Vagina (tissue), 2 donors: ENCODE measurements around the gene MORN5.

ENCODE experiments used
- POLR2A ChIP-seq, 2 donors: fragments of 450-650 bp; IDR thresholded peaks; one replicate each; pipeline ENCODE4 v1.6.1; 2017; ENCODE audit warnings: antibody characterized with exemption in 2 of 2, mild to moderate bottlenecking in 2 of 2, moderate library complexity in 2 of 2
- POLR2AphosphoS5 ChIP-seq, 2 donors: sonication (generic); formaldehyde crosslinking; IDR thresholded peaks; one replicate each; pipeline ENCODE4 v1.9.0; 2017; ENCODE audit warnings: antibody characterized with exemption in 2 of 2, mild to moderate bottlenecking in 2 of 2, low read depth in 1 of 2; ENCODE audit not compliant: insufficient read depth in 1 of 2

GRCh38 chr9:122205176-122205575, 45.5 kb downstream of the MORN5 start:
- TF ChIP-seq POLR2AphosphoS5 (IDR thresholded peaks at IDR 0.05; ENCODE audit: insufficient read depth in 1 of 2, low read depth in 1 of 2) (no peak), POLR2A (IDR thresholded peaks at IDR 0.05) (no peak)
